HG02763 (cell line): ENCODE data around the gene NR1H3.

Experiments used
- ATAC-seq: cut with Tn5 transposase; IDR thresholded peaks from one replicate; pipeline ENCODE4 v1.9.1; 2021; ENCODE audit warnings: mild to moderate bottlenecking, moderate library complexity; ENCODE audit not compliant: unreplicated experiment

NR1H3 gene

GRCh38 chr11:47243454-47243853 lies 14.3 kb upstream of the NR1H3 start:
- no peak for ATAC-seq

- no peak for ATAC-seq
Measured at GRCh38 chr11:47244448-47245350, 13.1 kb upstream of the NR1H3 start.

GRCh38 chr11:47245611-47246357 lies 12.0 kb upstream of the NR1H3 start:
- no peak for ATAC-seq

GRCh38 chr11:47247502-47247901 lies 10.3 kb upstream of the NR1H3 start:
- no peak for ATAC-seq

- ATAC-seq, result peak; percentile 22
Measured at GRCh38 chr11:47248304-47248663, 9.5 kb upstream of the NR1H3 start.

GRCh38 chr11:47248664-47249377 lies 9.0 kb upstream of the NR1H3 start, which contains the start of gene ACP2:
Gene ACP2 (minus strand): TSS chr11:47248814. CDS start chr11:47248789, 25 bp downstream.
- peak; percentile 90 for ATAC-seq

- ATAC-seq, result no peak
Measured at GRCh38 chr11:47249378-47249715, 8.4 kb upstream of the NR1H3 start.

- no peak for ATAC-seq
Measured at GRCh38 chr11:47251751-47252150, 6.0 kb upstream of the NR1H3 start.

- no peak for ATAC-seq
Measured at GRCh38 chr11:47253660-47254059, 4.1 kb upstream of the NR1H3 start.

GRCh38 chr11:47254386-47254785 lies 3.4 kb upstream of the NR1H3 start:
- no peak for ATAC-seq

- no peak for ATAC-seq
Measured at GRCh38 chr11:47256374-47256773, 1.4 kb upstream of the NR1H3 start.

- no peak for ATAC-seq
Measured at GRCh38 chr11:47257177-47257516, 649 bp upstream of the NR1H3 start.

GRCh38 chr11:47258317-47258902 lies 614 bp downstream of the NR1H3 start:
- ATAC-seq, result no peak

GRCh38 chr11:47259232-47259977 lies 1.6 kb downstream of the NR1H3 start:
- ATAC-seq, result no peak

GRCh38 chr11:47260366-47260765 lies 2.6 kb downstream of the NR1H3 start:
- no peak for ATAC-seq

- ATAC-seq, result no peak
Measured at GRCh38 chr11:47261291-47261800, 3.5 kb downstream of the NR1H3 start.

- no peak for ATAC-seq
Measured at GRCh38 chr11:47264119-47264518, 6.3 kb downstream of the NR1H3 start.

- no peak for ATAC-seq
Measured at GRCh38 chr11:47264521-47264920, 6.7 kb downstream of the NR1H3 start.

- no peak for ATAC-seq
Measured at GRCh38 chr11:47267876-47268275, 10.1 kb downstream of the NR1H3 start.

GRCh38 chr11:47268448-47269001 lies 10.7 kb downstream of the NR1H3 start:
- ATAC-seq, result no peak
